ENCODE measurements around the gene LRP8. TPM values are rescaled to one million over a fixed set of nuclear protein-coding genes. Genes with fewer than 3 reads are reported as not detected.

Gene LRP8
- total and polyA plus RNA-seq, 4 donors = 2.6 to 20.0 (median 9.6) TPM

DNA sequence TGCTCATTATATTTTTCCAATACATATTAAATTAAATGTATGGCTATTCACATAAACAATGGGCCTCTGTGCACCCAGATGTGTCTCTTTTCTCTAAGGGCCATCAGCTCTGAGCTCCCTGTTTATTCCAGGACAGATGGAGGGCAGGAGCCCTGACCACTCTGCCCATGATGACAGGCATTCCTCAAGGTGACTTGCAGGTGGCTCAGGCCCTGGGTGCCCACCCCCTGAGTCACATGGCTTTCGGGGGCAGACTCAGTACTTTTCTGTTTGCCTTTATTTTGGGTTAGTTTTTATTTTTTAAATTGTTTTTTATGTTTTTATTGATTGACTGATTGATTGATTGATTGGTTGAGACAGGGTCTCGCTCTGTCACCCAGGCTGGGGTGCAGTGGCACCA, 6.4 kb upstream of the LRP8 start:
- ATAC-seq (ENCODE audit: insufficient read depth, low FRiP score) (no peak), DNase-seq (no peak)
- Histone ChIP-seq H3K36me3 (ENCODE audit: control insufficient read depth in 4 of 4, insufficient read depth in 4 of 4, low read length in 4 of 4) (no peaks in the 10 kb centered on the region), H3K9ac (ENCODE audit: insufficient read depth in 1 of 2, low read length in 2 of 2) (no peak overlapping the region), H3K4me3 (no peak overlapping the region), H3K27me3 (ENCODE audit: control insufficient read depth in 3 of 3, insufficient read depth in 3 of 3, low read length in 2 of 3) (no peaks in the 10 kb centered on the region), H3K4me1 (ENCODE audit: control insufficient read depth in 5 of 5, insufficient read depth in 5 of 5, low read length in 5 of 5) (no peaks in the 10 kb centered on the region), H3K9me3 (ENCODE audit: control insufficient read depth in 4 of 4, insufficient read depth in 3 of 4, low read length in 3 of 4) (no peaks in the 10 kb centered on the region), H3K27ac (ENCODE audit: low read depth in 1 of 2, low read length in 1 of 2) (no peak overlapping the region)
- TF ChIP-seq, protein P1, sequence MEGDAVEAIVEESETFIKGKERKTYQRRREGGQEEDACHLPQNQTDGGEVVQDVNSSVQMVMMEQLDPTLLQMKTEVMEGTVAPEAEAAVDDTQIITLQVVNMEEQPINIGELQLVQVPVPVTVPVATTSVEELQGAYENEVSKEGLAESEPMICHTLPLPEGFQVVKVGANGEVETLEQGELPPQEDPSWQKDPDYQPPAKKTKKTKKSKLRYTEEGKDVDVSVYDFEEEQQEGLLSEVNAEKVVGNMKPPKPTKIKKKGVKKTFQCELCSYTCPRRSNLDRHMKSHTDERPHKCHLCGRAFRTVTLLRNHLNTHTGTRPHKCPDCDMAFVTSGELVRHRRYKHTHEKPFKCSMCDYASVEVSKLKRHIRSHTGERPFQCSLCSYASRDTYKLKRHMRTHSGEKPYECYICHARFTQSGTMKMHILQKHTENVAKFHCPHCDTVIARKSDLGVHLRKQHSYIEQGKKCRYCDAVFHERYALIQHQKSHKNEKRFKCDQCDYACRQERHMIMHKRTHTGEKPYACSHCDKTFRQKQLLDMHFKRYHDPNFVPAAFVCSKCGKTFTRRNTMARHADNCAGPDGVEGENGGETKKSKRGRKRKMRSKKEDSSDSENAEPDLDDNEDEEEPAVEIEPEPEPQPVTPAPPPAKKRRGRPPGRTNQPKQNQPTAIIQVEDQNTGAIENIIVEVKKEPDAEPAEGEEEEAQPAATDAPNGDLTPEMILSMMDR (IDR thresholded peaks at IDR 0.05; ENCODE audit: control extremely low read depth, extremely low read depth) = no peak
- WGBS, 2 donors = 91 to 98% methylated on average over 2 of the region's 2 CpGs

DNA sequence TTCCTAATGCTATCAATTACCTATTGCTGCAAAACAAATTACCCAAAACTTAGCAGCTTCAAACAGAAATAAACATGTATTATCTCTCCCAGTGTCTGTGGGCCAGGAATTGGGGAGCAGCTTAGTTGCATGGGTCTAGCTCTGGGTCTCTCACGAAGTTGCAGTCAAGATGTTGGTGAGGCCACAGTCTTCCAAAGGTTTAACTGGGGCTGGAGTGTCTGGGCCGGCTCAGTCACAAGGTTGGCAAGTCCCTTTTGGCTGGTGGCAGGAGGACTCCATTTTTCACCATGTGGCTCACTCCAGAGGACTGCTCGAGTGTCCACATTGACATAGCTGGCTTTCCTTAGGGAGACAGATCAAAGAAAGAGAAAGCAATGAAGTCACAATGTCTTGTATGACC, 5.0 kb upstream of the LRP8 start:
- DNase-seq = no peak
- H3K27ac ChIP-seq (ENCODE audit: low read depth in 1 of 2, low read length in 1 of 2) = no peak overlapping the region
- no peak for ATAC-seq (ENCODE audit: insufficient read depth, low FRiP score)
- 86 to 92% methylated on average over 3 of the region's 3 CpGs for WGBS, 2 donors
- H3K4me3 ChIP-seq = no peak overlapping the region
- H3K27me3 ChIP-seq (ENCODE audit: control insufficient read depth in 3 of 3, insufficient read depth in 3 of 3, low read length in 2 of 3) = no peaks in the 10 kb centered on the region
- H3K4me1 ChIP-seq (ENCODE audit: control insufficient read depth in 5 of 5, insufficient read depth in 5 of 5, low read length in 5 of 5) = no peaks in the 10 kb centered on the region
- H3K9ac ChIP-seq (ENCODE audit: insufficient read depth in 1 of 2, low read length in 2 of 2) = no peak overlapping the region
- no peaks in the 10 kb centered on the region for H3K36me3 ChIP-seq (ENCODE audit: control insufficient read depth in 4 of 4, insufficient read depth in 4 of 4, low read length in 4 of 4)
- no peaks in the 10 kb centered on the region for H3K9me3 ChIP-seq (ENCODE audit: control insufficient read depth in 4 of 4, insufficient read depth in 3 of 4, low read length in 3 of 4)
- TF ChIP-seq, protein P1 (IDR thresholded peaks at IDR 0.05; ENCODE audit: control extremely low read depth, extremely low read depth) = no peak

DNA sequence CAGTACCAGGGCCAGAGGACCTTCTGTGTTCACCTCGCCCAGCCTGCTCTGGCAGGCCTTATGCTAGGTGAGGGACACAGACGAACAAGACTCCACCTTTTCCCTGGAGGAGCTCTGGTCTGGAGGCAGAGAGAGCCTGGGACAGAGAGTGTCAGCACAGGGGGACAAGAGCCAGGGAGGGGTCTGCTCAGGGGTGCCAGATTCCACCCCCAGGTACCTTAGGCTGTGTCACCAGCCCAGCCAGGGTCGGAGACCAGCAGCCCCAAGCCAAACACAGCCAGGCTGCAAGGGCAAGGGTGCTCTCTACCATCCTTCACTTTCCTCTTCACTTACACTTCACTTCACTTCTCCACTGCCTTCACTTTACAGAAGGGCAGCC, 4.3 kb upstream of the LRP8 start:
- 87 to 98% methylated on average over 3 of the region's 3 CpGs for WGBS, 2 donors
- H3K4me1 ChIP-seq (ENCODE audit: control insufficient read depth in 5 of 5, insufficient read depth in 5 of 5, low read length in 5 of 5) = no peaks in the 10 kb centered on the region
- no peak for DNase-seq
- H3K27ac ChIP-seq (ENCODE audit: low read depth in 1 of 2, low read length in 1 of 2) = no peak overlapping the region
- no peak overlapping the region for H3K9ac ChIP-seq (ENCODE audit: insufficient read depth in 1 of 2, low read length in 2 of 2)
- no peak for ATAC-seq (ENCODE audit: insufficient read depth, low FRiP score)
- no peak overlapping the region for H3K4me3 ChIP-seq
- no peaks in the 10 kb centered on the region for H3K27me3 ChIP-seq (ENCODE audit: control insufficient read depth in 3 of 3, insufficient read depth in 3 of 3, low read length in 2 of 3)
- no peaks in the 10 kb centered on the region for H3K9me3 ChIP-seq (ENCODE audit: control insufficient read depth in 4 of 4, insufficient read depth in 3 of 4, low read length in 3 of 4)
- TF ChIP-seq, protein P1 (IDR thresholded peaks at IDR 0.05; ENCODE audit: control extremely low read depth, extremely low read depth) = no peak
- no peaks in the 10 kb centered on the region for H3K36me3 ChIP-seq (ENCODE audit: control insufficient read depth in 4 of 4, insufficient read depth in 4 of 4, low read length in 4 of 4)

DNA sequence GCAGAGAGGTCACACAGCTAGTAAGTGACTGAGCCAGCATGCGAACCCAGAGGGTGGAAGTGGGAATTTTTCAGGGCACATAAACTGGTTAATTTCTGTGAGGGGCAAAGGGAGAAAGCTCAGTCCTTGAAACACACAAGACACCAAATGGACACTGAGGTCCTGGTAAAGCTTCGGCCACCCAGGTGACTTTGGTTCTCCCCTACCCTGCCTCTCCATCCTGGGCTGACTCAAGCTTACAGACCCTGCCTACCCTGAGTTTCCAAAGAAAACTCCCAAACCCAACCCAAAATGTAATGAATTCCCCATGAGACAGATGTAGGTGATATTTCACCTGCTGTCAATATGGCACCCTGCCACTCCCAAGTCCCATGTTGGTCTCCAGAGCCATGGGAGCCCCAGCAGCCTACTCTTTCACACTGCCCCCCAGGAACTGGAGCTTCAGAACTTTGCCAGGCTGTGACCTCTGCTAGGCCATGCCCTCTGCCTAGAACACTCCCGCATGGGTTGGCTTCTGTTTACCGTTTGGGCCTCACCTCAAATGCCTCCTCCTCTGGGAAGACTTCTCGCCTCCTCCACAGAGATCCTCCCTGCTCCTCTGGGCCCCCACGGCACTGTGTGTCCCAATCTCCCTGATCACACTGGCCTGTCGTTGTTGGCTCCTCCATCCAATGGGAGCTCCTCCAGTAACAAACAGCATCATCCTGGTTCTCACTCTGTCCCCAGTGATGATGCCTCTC, 3.7 kb upstream of the LRP8 start:
- Histone ChIP-seq H3K27me3 (ENCODE audit: control insufficient read depth in 3 of 3, insufficient read depth in 3 of 3, low read length in 2 of 3) (no peaks in the 10 kb centered on the region), H3K27ac (ENCODE audit: low read depth in 1 of 2, low read length in 1 of 2) (no peak overlapping the region), H3K4me1 (ENCODE audit: control insufficient read depth in 5 of 5, insufficient read depth in 5 of 5, low read length in 5 of 5) (peaks cover 0 to 5% (median 4%) of the 10 kb centered on the region in 5 donors), H3K4me3 (no peak overlapping the region), H3K9me3 (ENCODE audit: control insufficient read depth in 4 of 4, insufficient read depth in 3 of 4, low read length in 3 of 4) (no peaks in the 10 kb centered on the region), H3K9ac (ENCODE audit: insufficient read depth in 1 of 2, low read length in 2 of 2) (no peak overlapping the region), H3K36me3 (ENCODE audit: control insufficient read depth in 4 of 4, insufficient read depth in 4 of 4, low read length in 4 of 4) (no peaks in the 10 kb centered on the region)
- 93 to 99% methylated on average over 7 of the region's 7 CpGs for WGBS, 2 donors
- no peak for DNase-seq
- TF ChIP-seq, protein P1 (IDR thresholded peaks at IDR 0.05; ENCODE audit: control extremely low read depth, extremely low read depth) = no peak
- no peak for ATAC-seq (ENCODE audit: insufficient read depth, low FRiP score)
